Activated T-cell treated with anti-CD3 and anti-CD28 coated beads, Interleukin-2, amount 50 U/mL, for 1 hour (primary cell): ENCODE measurements around the gene NABP2.
A peak's percentile ranks its signal among the peaks of the same experiment; 100 is the strongest.
"Not testable (repeated sequence)": the region's sequence is repeated elsewhere in the genome, so short reads cannot be mapped to it uniquely, and the experiment has no call there.

Experiments
- DNase-seq: peaks from one replicate; pipeline ENCODE4 v3.0.0-alpha.2; 2020

NABP2 gene

GRCh38 chr12:56224102-56224701 is at the start of gene NABP2:
Gene NABP2, plus strand, starts transcription at chr12:56224342. Its CDS starts 515 bp downstream, at chr12:56224857.
- peak; percentile 91 for DNase-seq

DNA sequence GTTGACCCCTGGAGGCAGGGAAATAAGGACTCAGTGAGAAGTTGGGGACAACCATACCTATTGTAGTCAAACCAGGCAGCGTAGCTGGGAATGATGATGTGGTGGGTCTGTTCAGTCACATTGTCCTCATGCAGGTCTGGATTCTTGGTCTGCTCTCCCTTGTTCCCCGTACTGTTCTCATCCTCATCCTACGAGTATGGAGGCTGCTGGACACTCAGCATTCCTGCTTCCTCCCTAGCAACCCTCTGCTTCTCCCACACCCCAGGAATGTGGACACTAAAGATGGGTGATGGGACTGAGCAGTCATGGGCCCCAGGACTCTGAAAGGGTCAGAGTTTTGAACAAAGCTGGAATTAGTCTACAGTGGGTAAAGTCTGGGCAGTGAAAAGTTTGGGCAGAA is 45.8 kb upstream of the NABP2 start:
- no peak for DNase-seq

- DNase-seq, result no peak
Observed at GRCh38 chr12:56186957-56187356, 37.2 kb upstream of the NABP2 start.

DNA sequence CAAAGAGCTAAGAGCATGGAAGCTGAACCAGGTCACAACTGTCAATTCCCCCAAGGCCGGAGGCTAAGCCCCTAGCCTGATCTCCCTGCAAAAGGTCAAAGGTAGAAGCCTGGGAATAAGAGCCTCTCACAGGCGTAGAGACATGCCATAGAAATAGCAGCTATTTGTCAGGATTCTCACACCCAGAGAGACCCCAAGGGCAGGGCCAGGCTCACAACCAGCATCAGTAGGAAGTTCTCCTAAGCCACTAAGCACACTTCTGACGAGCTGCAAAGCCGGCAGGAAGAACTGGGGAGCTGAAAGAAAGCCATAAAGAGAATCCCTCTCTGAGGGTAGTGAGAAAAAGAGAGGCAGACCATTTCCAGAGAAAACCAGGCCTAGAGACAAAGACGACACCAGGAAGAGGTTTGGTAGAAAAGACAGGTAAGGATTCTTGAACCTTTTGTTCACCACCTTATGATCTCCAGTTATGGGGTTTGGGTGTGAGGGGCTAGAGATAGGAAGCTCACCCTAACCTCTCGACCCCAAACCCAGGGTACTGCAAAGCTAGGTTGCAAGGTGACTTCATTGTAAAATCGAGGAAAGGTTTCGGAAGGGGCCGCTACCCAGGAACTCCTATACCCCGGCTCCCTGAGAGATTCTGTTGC is 35.9 kb upstream of the NABP2 start:
- DNase-seq, result no peak

DNA sequence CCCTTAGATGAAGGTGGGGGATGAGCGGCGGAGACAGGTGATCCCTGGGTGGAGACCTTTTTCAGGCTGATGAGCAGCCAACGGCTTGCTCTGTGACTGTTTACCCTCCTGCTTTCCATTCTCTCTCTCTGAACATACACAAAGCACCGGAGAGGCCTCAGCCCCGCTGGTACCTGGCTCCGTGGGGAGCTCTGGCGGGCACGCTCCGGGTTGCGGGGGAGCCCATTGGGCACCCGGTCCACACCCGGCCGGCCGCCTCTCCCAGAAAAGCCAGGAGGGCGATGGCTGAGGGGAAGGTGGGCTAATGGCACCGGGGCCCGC is 35.4 kb upstream of the NABP2 start:
- no peak for DNase-seq

- DNase-seq, result peak; percentile 86
Observed at GRCh38 chr12:56189099-56189917, 34.8 kb upstream of the NABP2 start, which contains the start of gene SMARCC2. Gene SMARCC2, minus strand, starts transcription at chr12:56189483. Its CDS starts 22 bp downstream, at chr12:56189461.

DNA sequence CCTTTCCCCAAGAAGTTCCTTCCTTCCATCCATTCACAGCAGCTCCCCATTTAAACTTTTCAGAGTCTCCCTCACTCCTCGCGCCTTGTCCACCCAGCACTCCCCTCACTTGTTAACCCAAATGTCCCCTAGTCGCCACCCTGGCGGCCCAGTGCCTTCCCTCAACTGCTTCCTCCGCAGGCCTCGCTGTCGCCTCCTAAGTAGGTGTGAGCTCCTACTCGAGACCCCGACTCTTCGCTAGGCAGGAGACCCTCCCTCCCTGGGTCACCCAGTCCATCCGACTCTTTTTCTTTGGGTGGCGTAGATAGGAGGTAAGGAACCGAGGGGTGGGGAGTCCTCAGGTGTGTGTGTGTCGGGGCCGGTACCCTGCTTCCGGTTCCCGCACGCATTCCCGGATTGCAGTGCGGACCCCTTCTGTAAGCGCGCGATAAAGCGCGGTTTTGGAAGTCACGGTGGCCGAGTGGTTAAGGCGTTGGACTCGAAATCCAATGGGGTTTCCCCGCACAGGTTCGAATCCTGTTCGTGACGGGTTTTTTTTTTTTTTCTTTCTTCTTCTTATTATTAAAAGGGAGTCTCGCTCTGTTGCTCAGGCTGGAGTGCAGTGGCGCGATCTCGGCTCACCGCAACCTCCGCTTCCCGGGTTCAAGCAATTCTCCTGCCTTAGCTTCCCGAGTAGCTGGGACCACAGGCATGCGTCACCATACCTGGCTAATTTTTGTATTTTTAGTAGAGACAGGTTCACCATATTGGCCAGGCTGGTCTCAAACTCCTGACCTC is 34.0 kb upstream of the NABP2 start:
- peak; percentile 80 for DNase-seq

DNA sequence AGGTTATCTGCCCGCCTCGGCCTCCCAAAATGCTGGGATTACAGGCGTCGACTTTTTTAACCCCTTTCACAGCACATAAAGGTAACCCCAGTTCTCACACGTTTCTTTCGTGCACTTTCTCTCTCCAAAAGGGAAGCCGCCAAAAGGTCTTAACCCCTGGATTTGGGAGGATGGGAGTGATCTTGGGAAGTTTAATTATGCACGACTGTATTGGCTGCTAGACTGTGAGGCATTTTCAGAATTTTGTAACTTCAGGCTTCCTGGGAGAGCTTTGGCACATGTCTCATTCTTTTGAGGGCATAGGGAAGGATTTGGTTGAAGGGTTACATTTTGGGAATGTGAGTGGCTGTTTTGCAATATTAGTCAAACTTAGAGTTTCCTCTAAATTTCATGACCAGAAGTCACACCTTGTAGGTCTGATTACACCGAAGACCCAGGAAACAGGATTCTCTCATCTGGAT is 33.4 kb upstream of the NABP2 start:
- no peak for DNase-seq

DNA sequence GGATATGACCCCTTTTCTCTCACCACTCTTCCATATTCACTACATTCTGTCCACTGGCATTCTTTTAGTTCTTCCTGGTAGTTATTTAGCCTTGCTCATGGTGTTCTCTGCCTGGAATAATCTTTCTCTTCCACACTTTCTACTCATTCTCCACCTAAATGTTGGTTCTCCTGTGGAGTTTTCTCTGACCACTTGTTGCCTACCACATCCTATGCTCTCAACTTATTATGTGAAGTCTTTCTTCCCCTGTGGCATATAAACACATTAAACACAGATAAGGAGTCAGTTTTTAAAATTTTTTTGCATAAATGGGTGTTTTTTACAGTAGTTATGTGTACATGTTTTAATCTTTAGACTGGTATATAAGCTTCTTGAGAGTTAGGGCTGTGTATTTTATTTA is 31.6 kb upstream of the NABP2 start:
- no peak for DNase-seq

- DNase-seq, result peak; percentile 35
Observed at GRCh38 chr12:56193025-56193578, 31.0 kb upstream of the NABP2 start.

DNA sequence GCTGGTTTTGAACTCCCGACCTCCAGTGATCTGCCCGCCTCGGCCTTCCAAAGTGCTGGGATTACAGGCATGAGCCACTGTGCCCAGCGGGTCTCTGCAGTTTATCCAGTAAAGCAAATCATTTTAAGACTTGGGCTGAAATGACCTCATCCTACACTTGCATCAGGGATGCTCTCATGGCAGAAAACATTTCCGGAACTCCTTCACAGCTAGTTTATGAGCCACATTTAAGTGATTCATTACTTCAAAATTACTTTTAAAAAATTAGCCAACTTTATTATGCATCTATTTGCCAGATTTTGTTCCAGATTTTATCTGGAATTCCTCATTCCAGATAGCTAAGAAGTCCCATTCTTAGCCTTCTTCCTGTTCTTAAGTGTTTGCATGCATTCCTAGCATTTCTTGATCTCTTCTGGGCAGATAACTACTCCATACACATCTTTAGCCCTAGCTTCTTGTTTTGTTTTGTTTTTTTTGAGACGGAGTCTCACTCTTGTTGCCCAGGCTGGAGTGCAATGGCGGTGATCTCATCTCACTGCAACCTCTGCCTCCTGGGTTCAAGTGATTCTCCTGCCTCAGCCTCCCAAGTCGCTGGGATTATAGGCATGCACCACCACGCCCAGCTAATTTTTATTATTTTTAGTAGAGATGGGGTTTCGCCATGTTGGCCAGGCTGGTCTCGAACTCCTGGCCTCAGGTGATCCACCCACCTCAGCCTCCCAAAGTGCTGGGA is 27.2 kb upstream of the NABP2 start:
- not testable (repeated sequence) for DNase-seq

- no peak for DNase-seq
Observed at GRCh38 chr12:56197921-56198635, 26.1 kb upstream of the NABP2 start.

GRCh38 chr12:56198836-56199235 is 25.3 kb upstream of the NABP2 start:
- DNase-seq, result no peak

DNA sequence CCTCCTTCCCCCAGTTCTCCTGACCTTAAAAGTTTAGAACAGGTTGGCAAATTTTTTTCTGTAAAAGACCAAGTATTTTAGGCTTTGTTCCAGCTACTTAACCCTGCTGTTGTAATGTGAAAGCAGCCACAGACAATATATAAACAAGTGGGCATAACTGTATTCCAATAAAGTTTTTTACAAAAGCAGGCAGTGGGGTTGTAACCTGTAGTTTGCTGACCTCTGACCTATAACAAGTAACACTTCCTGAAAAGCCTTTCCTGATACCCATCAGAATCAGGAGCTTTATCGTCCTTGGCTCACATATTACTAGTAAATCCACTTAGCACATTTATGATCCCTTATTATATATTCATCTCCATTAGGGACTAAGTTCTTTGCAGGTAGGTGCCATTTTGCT is 21.8 kb upstream of the NABP2 start:
- no peak for DNase-seq

DNA sequence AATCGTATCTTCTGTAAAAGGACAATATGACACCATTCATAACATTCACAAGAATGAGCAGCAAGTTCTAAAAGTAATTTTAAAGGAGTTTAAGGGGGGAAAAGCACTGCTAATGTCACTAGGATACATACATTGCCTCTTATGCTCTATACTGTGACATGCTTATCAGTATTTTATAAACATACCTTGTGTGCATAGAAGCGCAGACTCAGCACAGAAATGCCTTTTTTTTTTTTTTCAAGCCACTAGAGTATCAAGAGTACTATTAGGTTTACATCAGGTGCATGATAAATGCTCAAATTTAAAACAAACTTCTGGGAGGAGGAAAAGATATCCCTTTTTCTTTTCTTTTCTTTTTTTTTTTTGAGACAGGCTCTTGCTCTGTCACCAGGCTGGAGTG is 21.3 kb upstream of the NABP2 start:
- DNase-seq, result no peak

DNA sequence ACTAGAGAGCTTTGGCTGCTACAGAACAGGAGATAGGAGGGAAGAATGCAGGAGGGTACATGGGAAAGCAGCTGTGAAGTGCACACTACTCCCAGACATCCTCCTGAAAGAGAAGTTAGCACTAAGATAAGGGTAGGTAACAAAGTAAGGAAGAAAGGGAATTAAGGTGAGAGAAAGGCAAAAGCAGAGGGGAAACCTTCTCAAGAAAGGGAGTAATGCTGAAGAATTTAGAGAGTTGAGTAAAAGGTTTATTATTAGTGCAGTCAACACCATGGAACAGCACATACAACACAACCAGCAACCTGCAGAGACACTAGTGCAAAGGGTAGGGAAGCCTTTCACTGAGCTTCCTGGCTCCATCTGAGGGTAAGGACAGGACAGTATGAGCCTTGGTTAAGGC is 19.9 kb upstream of the NABP2 start:
- no peak for DNase-seq

GRCh38 chr12:56205445-56205844 is 18.7 kb upstream of the NABP2 start:
- DNase-seq, result no peak

DNA sequence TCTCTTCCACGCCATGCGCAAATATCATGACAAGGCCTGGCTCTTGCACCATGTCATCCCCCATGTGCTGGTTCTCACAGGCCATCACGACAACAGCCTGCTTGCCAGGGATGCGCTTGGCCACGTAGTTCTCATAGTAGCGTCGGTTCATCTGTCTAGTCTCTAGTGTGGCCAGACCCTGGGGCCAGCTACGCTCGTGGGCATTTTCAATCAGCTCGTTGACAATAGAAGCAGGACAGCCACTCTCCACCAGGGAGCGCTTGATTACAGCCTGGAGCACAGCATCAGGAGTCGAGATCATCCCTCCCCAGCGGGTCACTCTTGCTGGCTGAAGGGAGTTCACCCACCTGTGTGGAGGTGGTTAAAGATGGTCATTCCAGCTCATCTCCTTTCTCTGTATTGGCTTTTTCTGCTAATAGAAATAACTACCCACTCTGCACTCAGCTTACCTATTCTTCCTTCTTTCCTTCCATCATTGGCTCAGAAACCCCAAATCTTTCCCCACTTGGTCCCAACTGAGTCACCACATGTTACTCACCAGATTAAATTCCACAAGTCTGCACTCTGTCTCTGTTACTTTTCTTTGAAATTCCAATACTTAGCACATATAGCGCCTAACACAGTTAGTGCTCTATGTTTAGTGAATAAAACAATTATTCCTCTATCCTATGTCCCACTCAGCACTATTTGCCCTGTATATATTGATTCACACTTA is 17.5 kb upstream of the NABP2 start:
- DNase-seq, result peak; percentile 40

GRCh38 chr12:56208006-56208405 is 16.1 kb upstream of the NABP2 start:
- DNase-seq, result no peak

- DNase-seq, result no peak
Observed at GRCh38 chr12:56212361-56212760, 11.8 kb upstream of the NABP2 start.

DNA sequence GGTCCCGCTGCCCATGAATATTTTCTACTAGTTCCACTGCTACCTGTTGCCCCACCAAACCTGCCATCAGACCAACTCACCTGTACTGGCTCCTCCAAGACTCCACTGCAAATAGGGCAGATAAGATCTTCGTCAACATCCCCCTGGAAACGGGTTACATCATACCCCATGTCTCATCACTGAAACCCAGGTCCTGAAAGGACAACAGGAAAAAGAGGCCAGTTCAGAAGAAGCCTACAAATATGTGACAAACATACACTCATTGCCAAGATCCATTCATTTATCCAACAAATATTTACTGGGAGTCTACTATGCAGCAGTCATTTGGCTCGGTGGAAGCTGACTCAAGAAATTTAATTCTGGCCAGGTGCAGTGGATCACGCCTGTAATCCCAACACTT is 10.3 kb upstream of the NABP2 start:
- no peak for DNase-seq
